Epithelial cell of esophagus (primary cell): Measurements from ENCODE around the gene DDX56.
"Not testable (repeated sequence)": the region's sequence is repeated elsewhere in the genome, so short reads cannot be mapped to it uniquely, and the experiment has no call there.

Experiments used
- DNase-seq: peaks from one replicate; pipeline ENCODE4 v3.0.0; 2010; ENCODE audit warnings: low read depth
- H3K4me3 ChIP-seq: 2 replicates; pipeline ENCODE4 v1.5.1; 2011; ENCODE audit warnings: mild to moderate bottlenecking, low read length, control low read depth
- TF ChIP-seq, protein P1 (sequence below): IDR thresholded peaks from 2 replicates; pipeline ENCODE4 v1.5.1; 2011; ENCODE audit warnings: low read depth, mild to moderate bottlenecking, low read length, control low read depth, inconsistent platforms; ENCODE audit not compliant: insufficient read depth; ENCODE audit errors: missing control alignments

DDX56 gene

DNA sequence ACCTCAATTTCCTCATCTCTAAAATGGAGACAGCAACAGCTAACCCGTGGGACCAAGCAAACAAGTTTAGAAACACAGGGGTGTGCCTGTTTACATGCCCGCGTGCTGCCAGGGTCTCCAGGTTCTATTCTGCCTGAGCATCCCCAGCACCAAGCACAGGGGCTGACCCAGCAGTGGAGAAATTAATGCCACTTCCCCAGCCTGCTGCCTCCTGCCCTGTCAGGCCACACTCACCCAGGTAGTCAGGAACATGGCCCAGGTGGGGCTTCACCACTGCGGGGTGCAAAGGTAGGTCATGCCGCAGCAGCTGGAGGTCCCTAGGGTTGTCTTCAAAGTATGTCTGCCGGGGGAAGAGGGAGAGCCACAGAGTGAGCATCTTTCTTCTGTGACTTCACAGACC, 5.8 kb downstream of the DDX56 start:
- DNase-seq, result no peak
- H3K4me3 ChIP-seq, result no peak overlapping the region
- TF ChIP-seq, protein P1, sequence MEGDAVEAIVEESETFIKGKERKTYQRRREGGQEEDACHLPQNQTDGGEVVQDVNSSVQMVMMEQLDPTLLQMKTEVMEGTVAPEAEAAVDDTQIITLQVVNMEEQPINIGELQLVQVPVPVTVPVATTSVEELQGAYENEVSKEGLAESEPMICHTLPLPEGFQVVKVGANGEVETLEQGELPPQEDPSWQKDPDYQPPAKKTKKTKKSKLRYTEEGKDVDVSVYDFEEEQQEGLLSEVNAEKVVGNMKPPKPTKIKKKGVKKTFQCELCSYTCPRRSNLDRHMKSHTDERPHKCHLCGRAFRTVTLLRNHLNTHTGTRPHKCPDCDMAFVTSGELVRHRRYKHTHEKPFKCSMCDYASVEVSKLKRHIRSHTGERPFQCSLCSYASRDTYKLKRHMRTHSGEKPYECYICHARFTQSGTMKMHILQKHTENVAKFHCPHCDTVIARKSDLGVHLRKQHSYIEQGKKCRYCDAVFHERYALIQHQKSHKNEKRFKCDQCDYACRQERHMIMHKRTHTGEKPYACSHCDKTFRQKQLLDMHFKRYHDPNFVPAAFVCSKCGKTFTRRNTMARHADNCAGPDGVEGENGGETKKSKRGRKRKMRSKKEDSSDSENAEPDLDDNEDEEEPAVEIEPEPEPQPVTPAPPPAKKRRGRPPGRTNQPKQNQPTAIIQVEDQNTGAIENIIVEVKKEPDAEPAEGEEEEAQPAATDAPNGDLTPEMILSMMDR, result no peak

DNA sequence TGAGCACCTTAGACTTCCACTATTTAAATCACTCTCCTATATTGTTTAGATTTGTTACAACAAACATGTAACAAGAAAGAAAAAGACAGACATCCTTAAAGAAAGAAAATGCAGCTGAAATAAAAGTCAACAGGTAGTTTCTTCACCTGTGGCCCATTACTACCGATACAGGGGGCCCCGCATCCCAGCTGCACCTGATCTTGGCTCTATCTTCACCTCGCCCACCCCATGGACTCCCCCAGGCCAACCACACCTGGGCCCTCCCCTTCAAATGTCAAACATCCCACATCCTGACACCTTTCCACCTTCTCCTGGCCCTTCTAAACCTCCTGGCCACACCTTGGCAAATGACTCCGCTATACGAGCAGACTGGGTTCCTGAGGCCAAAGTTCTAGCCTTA, 7.0 kb downstream of the DDX56 start:
- DNase-seq, result no peak
- TF ChIP-seq, protein P1, result no peak
- H3K4me3 ChIP-seq, result no peak overlapping the region

- TF ChIP-seq, protein P1, result no peak
- no peak for DNase-seq
- no peak overlapping the region for H3K4me3 ChIP-seq
Observed at GRCh38 chr7:44565795-44566559, 7.7 kb downstream of the DDX56 start.

GRCh38 chr7:44565097-44565794, 8.5 kb downstream of the DDX56 start:
- peak; percentile 72 for DNase-seq
- TF ChIP-seq, protein P1, result peak; percentile 96
- no peak overlapping the region for H3K4me3 ChIP-seq

GRCh38 chr7:44564606-44565005, 9.1 kb downstream of the DDX56 start:
- TF ChIP-seq, protein P1, result no peak
- DNase-seq, result no peak
- no peak overlapping the region for H3K4me3 ChIP-seq

- no peak for DNase-seq
- TF ChIP-seq, protein P1, result no peak
- H3K4me3 ChIP-seq, result no peak overlapping the region
Observed at GRCh38 chr7:44563171-44563679, 10.5 kb downstream of the DDX56 start.

GRCh38 chr7:44562622-44562962, 11.1 kb downstream of the DDX56 start:
- not testable (repeated sequence) for DNase-seq, H3K4me3 ChIP-seq
